Activated CD4-positive, alpha-beta T cell treated with anti-CD3 and anti-CD28 coated beads for 36 hours (primary cell): ENCODE data around the gene MYO9A. TPM values are rescaled to one million over a fixed set of nuclear protein-coding genes. Genes with fewer than 3 reads are reported as not detected.

Experiments used
- ATAC-seq: fragments of 200-7000 bp; cut with Tn5 transposase; one replicate; pipeline ENCODE4 v1.10.0; 2021; ENCODE audit warnings: mild to moderate bottlenecking, moderate library complexity
- CTCF ChIA-PET: fragments of 350-600 bp; sonication (Branson Sonifier 250); formaldehyde crosslinking; loops from one replicate; lab custom pipeline; 2021; ENCODE audit warnings: antibody characterized with exemption; lab: Charles Lee
- POLR2A ChIA-PET: fragments of 350-600 bp; sonication (Branson Sonifier 250); formaldehyde crosslinking; loops from one replicate; lab custom pipeline; 2021; ENCODE audit warnings: antibody characterized with exemption, inconsistent platforms; lab: Charles Lee
- DNase-seq: peaks from one replicate; pipeline ENCODE4 v3.0.0-alpha.2; 2020
- H3K27ac Mint-ChIP-seq: one replicate; pipeline ENCODE4 v1.8.0; 2021; ENCODE audit warnings: mixed read lengths
- H3K27me3 Mint-ChIP-seq: one replicate; pipeline ENCODE4 v1.8.0; 2021; ENCODE audit warnings: mixed read lengths
- H3K36me3 Mint-ChIP-seq: one replicate; pipeline ENCODE4 v1.8.0; 2021; ENCODE audit warnings: low read depth, mixed read lengths
- H3K4me1 Mint-ChIP-seq: one replicate; pipeline ENCODE4 v1.8.0; 2021; ENCODE audit warnings: mixed read lengths
- H3K4me3 Mint-ChIP-seq: one replicate; pipeline ENCODE4 v1.8.0; 2021; ENCODE audit warnings: mild to moderate bottlenecking, moderate library complexity, mixed read lengths
- H3K9me3 Mint-ChIP-seq: one replicate; pipeline ENCODE4 v1.8.0; 2021; ENCODE audit warnings: low read depth, mixed read lengths
- intact Hi-C, 2 experiments: fragments of 100-400 bp; cut with DNase I in 1 of 2; cut with micrococcal nuclease in 1 of 2; formaldehyde crosslinking; loops; one replicate each; pipeline versions ENCODE4 v1.14.2 to v1.15.1; 2022 to 2024; cut with DNase I, micrococcal nuclease
- total RNA-seq, 2 experiments: library from RNA; stranded (reverse); gene quantifications; one replicate each; pipeline ENCODE4 v1.2.3, GENCODE V29; 2021

Gene MYO9A
- total RNA-seq, 2 experiments from 2014 or later, result 19.0 to 20.3 TPM

GRCh38 chr15:71790081-71790480, 327.9 kb downstream of the MYO9A start:
- Mint-ChIP-seq H3K27ac (no peak overlapping the region), H3K9me3 (no peaks in the 10 kb centered on the region), H3K4me3 (no peak overlapping the region), H3K27me3 (peaks cover 6% of the 10 kb centered on the region), H3K4me1 (no peaks in the 10 kb centered on the region), H3K36me3 (no peaks in the 10 kb centered on the region)
- ChIA-PET POLR2A (no interaction called here), CTCF (interaction anchor here (0.6 to 1.9 kb wide), 3 partner anchors 12 to 337 kb away, joined by 3 to 8 read pairs (median 3); no protein-coding TSS in a partner anchor)
- no peak for DNase-seq
- intact Hi-C loops, result no loop called here
- ATAC-seq, result no peak

- Mint-ChIP-seq H3K27ac (no peak overlapping the region), H3K9me3 (no peaks in the 10 kb centered on the region), H3K4me1 (no peaks in the 10 kb centered on the region), H3K27me3 (peaks cover 10% of the 10 kb centered on the region), H3K4me3 (no peak overlapping the region), H3K36me3 (no peaks in the 10 kb centered on the region)
- ChIA-PET POLR2A (no interaction called here), CTCF (interaction anchor here (0.6 to 1.5 kb wide), 3 partner anchors 9 to 338 kb away, joined by 3 to 5 read pairs (median 3); no protein-coding TSS in a partner anchor)
- ATAC-seq (no peak), DNase-seq (no peak)
- intact Hi-C loops, result no loop called here
Observed at GRCh38 chr15:71789616-71790015, 328.3 kb downstream of the MYO9A start.

GRCh38 chr15:71788646-71789579, 329.0 kb downstream of the MYO9A start:
- ChIA-PET CTCF (interaction anchor here (1.0 to 1.5 kb wide), 2 partner anchors 9 to 14 kb away, joined by 3 to 5 read pairs; no protein-coding TSS in a partner anchor), POLR2A (no interaction called here)
- no peak overlapping the region for H3K27ac Mint-ChIP-seq
- no peaks in the 10 kb centered on the region for H3K36me3 Mint-ChIP-seq
- ATAC-seq (no peak), DNase-seq (no peak)
- intact Hi-C loops, result no loop called here
- H3K9me3 Mint-ChIP-seq, result no peaks in the 10 kb centered on the region
- no peak overlapping the region for H3K4me3 Mint-ChIP-seq
- H3K27me3 Mint-ChIP-seq, result peaks cover 11% of the 10 kb centered on the region
- no peaks in the 10 kb centered on the region for H3K4me1 Mint-ChIP-seq

- no peak for ATAC-seq
- no peak overlapping the region for H3K27ac Mint-ChIP-seq
- H3K4me3 Mint-ChIP-seq, result no peak overlapping the region
- ChIA-PET CTCF (interaction anchor here (1.2 kb wide), 2 partner anchors 14 to 34 kb away, joined by 3 read pairs; no protein-coding TSS in a partner anchor), POLR2A (no interaction called here)
- no peak for DNase-seq
- intact Hi-C loops, result no loop called here
- H3K4me1 Mint-ChIP-seq, result no peaks in the 10 kb centered on the region
- H3K9me3 Mint-ChIP-seq, result no peaks in the 10 kb centered on the region
- no peaks in the 10 kb centered on the region for H3K36me3 Mint-ChIP-seq
- H3K27me3 Mint-ChIP-seq, result peaks cover 14% of the 10 kb centered on the region
Observed at GRCh38 chr15:71786673-71787072, 331.3 kb downstream of the MYO9A start.

- CTCF ChIA-PET, result interaction anchor here (0.6 to 1.2 kb wide), 3 partner anchors 14 to 913 kb away, joined by 3 to 5 read pairs (median 3); no protein-coding TSS in a partner anchor
Observed at GRCh38 chr15:71785996-71786395, 332.0 kb downstream of the MYO9A start.

GRCh38 chr15:71784719-71785118, 333.2 kb downstream of the MYO9A start:
- H3K27ac Mint-ChIP-seq, result no peak overlapping the region
- H3K4me3 Mint-ChIP-seq, result no peak overlapping the region
- intact Hi-C loops, result no loop called here
- POLR2A ChIA-PET, result no interaction called here
- H3K27me3 Mint-ChIP-seq, result peaks cover 16% of the 10 kb centered on the region
- DNase-seq, result peak; percentile 40
- H3K4me1 Mint-ChIP-seq, result peaks cover 12% of the 10 kb centered on the region
- no peaks in the 10 kb centered on the region for H3K9me3 Mint-ChIP-seq
- no peaks in the 10 kb centered on the region for H3K36me3 Mint-ChIP-seq
- CTCF ChIA-PET, result interaction anchor here (1.4 kb wide), 1 partner anchor 12 kb away, joined by 6 read pairs; no protein-coding TSS in a partner anchor
- no peak for ATAC-seq

More at GRCh38 chr15:71785996-71786395, 332.0 kb downstream of the MYO9A start:
- Mint-ChIP-seq H3K36me3 (no peaks in the 10 kb centered on the region), H3K27me3 (peaks cover 16% of the 10 kb centered on the region), H3K9me3 (no peaks in the 10 kb centered on the region), H3K4me1 (peaks cover 4% of the 10 kb centered on the region), H3K27ac (no peak overlapping the region), H3K4me3 (no peak overlapping the region)
- intact Hi-C loops, result no loop called here
- no peak for DNase-seq
- POLR2A ChIA-PET, result no interaction called here
- no peak for ATAC-seq

- ChIA-PET CTCF (interaction anchor here (2.4 kb wide), 1 partner anchor 374 kb away, joined by 12 read pairs; no protein-coding TSS in a partner anchor), POLR2A (no interaction called here)
- Mint-ChIP-seq H3K27ac (no peak overlapping the region), H3K36me3 (no peaks in the 10 kb centered on the region), H3K27me3 (peaks cover 16% of the 10 kb centered on the region), H3K9me3 (no peaks in the 10 kb centered on the region), H3K4me1 (peaks cover 12% of the 10 kb centered on the region), H3K4me3 (no peak overlapping the region)
- no peak for DNase-seq
- intact Hi-C loops, result no loop called here
- ATAC-seq, result no peak
Observed at GRCh38 chr15:71782422-71783165, 335.4 kb downstream of the MYO9A start.

GRCh38 chr15:71781965-71782265, 336.0 kb downstream of the MYO9A start:
- POLR2A ChIA-PET, result no interaction called here
- no peaks in the 10 kb centered on the region for H3K9me3 Mint-ChIP-seq
- no peak for ATAC-seq
- peaks cover 12% of the 10 kb centered on the region for H3K4me1 Mint-ChIP-seq
- DNase-seq, result no peak
- H3K4me3 Mint-ChIP-seq, result peak overlapping the region; percentile 26
- intact Hi-C loops, result loop anchor here in 1 of 2 experiments (2.0 kb wide), 1 partner anchor 19 kb away; no protein-coding TSS in a partner anchor
- CTCF ChIA-PET, result interaction anchor here (0.6 to 2.4 kb wide), 8 partner anchors 10 to 1004 kb away, joined by 3 to 12 read pairs (median 3); no protein-coding TSS in a partner anchor
- peaks cover 16% of the 10 kb centered on the region for H3K27me3 Mint-ChIP-seq
- no peak overlapping the region for H3K27ac Mint-ChIP-seq
- no peaks in the 10 kb centered on the region for H3K36me3 Mint-ChIP-seq

GRCh38 chr15:71781179-71781964, 336.6 kb downstream of the MYO9A start:
- intact Hi-C loops, result loop anchor here in 1 of 2 experiments (2.0 kb wide), 1 partner anchor 19 kb away; no protein-coding TSS in a partner anchor
- H3K9me3 Mint-ChIP-seq, result no peaks in the 10 kb centered on the region
- POLR2A ChIA-PET, result no interaction called here
- peak overlapping the region; percentile 26 for H3K4me3 Mint-ChIP-seq
- DNase-seq (peak; percentile 36), ATAC-seq (peak; percentile 85)
- peaks cover 16% of the 10 kb centered on the region for H3K27me3 Mint-ChIP-seq
- peaks cover 12% of the 10 kb centered on the region for H3K4me1 Mint-ChIP-seq
- H3K36me3 Mint-ChIP-seq, result no peaks in the 10 kb centered on the region
- H3K27ac Mint-ChIP-seq, result peak overlapping the region; percentile 44
- CTCF ChIA-PET, result interaction anchor here (0.6 to 2.4 kb wide), 13 partner anchors 9 to 1004 kb away, joined by 3 to 12 read pairs (median 3); no protein-coding TSS in a partner anchor

GRCh38 chr15:71780115-71780976, 337.6 kb downstream of the MYO9A start:
- H3K27ac Mint-ChIP-seq, result peak overlapping the region; percentile 7
- ATAC-seq (peak; percentile 74), DNase-seq (peak; percentile 59)
- H3K4me1 Mint-ChIP-seq, result peaks cover 12% of the 10 kb centered on the region
- no peaks in the 10 kb centered on the region for H3K36me3 Mint-ChIP-seq
- H3K27me3 Mint-ChIP-seq, result peaks cover 13% of the 10 kb centered on the region
- H3K4me3 Mint-ChIP-seq, result no peak overlapping the region
- CTCF ChIA-PET, result interaction anchor here (0.5 to 2.4 kb wide), 14 partner anchors 9 to 1294 kb away, joined by 3 to 12 read pairs (median 4); no protein-coding TSS in a partner anchor
- POLR2A ChIA-PET, result no interaction called here
- no peaks in the 10 kb centered on the region for H3K9me3 Mint-ChIP-seq
- intact Hi-C loops, result loop anchor here (1.0 to 2.0 kb wide), 2 partner anchors 20 to 376 kb away; no protein-coding TSS in a partner anchor
